ENCODE results near the gene GCAT.
A peak's percentile ranks its signal among the peaks of the same experiment; 100 is the strongest.

Gene GCAT

GRCh38 chr22:37846433-37846832 is 38.7 kb downstream of the GCAT start:
- no peak for DNase-seq

DNA sequence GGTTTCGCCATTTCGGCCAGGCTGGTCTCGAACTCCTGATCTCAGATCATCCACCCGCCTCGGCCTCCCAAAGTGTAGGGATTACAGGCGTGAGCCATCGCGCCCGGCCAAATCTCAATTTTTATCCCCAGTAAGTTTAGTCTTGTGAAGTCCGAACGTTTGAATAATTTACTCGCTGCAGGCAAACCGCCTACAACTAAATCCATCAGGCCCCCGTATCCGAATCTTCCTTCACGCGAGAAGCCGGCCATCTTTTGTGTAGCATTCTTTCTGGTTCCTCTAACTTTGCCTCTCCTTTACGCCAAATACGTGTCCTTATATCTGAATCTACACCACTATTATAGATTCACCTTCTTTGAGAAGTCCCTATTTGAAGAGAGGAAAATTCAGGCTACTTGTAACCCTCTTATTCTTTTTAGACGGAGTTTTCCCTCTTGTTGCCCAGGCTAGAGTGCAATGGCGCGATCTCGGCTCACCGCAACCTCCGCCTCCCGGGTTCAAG is 40.9 kb downstream of the GCAT start:
- peak; percentile 44 for DNase-seq

- peak; percentile 89 for DNase-seq
These were observed 41.5 kb downstream of the GCAT start, which contains the start of gene EIF3L for GRCh38 chr22:37849089-37849751. Gene EIF3L (plus strand): TSS chr22:37849419. CDS start chr22:37849450, 31 bp downstream.

DNA sequence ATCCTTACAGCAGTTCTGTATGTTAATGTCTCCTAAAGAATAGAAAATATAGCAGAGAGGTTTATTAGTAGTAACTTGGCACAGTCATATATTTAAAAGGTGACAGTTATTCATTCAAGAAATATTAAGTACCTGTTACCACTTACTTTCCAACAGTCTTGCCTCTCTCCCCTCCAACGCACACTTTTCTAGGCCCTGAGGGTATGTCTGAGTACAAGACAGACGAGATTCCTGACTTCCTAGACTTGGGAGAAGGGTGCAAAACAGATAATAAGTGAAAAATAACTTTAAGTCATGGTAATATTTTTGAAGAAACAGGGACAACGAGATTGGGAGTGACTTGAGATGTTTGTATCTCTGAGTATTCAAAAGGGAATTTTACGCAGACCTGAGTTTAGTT is 43.1 kb downstream of the GCAT start:
- no peak for DNase-seq

DNA sequence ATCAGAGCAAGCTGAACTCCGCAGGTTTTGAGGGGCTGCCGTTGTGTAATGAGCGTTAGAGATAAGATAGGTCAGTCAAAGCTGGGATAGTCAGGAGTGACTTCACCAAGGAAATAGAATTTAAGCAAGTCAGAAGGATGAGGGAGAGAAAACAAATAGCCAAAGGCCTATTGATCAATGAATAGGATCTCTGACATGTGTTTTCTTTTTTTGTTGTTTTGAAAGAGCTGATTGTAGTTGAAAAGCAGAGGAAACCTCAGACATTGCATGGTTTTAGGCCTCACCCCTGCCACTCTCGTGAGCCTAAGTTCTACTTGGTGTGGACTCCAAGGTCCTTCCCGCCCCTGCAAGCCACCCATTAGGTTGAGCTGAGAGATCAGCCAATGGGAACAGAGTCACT is 44.7 kb downstream of the GCAT start:
- DNase-seq: no peak

- DNase-seq: no peak
These were observed 47.2 kb downstream of the GCAT start for GRCh38 chr22:37854946-37855345.

- DNase-seq: no peak
These were observed 47.7 kb downstream of the GCAT start for GRCh38 chr22:37855462-37855861.

DNA sequence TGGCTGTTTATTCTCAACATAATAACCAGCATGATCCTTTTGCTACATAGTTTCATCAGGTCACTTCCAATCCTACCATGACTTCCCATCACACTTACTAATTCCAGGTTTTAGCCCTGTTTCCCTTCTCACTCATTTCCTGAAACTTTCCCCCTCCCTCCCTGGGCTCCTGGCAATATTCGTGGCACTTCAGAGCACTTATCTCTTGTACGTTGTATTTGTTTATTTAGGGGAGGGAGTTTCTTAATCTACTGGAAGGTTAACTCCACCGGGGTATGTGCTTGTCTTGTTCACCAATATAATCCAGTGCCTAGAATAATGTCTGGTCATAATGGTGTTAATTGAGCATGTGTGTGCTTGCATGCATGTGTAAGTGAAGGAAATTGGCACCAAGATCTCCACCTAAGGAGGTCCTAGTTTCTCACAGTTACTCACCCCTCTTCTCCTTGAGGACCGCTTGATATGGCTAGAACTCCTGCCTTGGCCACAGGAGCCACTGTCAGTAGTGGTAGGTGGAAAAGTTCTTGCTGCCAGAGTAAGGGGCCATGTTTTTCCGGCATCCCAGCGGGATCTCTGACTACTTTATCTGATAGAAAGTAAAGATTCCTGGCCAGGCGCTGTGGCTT is 53.2 kb downstream of the GCAT start:
- DNase-seq: no peak

DNA sequence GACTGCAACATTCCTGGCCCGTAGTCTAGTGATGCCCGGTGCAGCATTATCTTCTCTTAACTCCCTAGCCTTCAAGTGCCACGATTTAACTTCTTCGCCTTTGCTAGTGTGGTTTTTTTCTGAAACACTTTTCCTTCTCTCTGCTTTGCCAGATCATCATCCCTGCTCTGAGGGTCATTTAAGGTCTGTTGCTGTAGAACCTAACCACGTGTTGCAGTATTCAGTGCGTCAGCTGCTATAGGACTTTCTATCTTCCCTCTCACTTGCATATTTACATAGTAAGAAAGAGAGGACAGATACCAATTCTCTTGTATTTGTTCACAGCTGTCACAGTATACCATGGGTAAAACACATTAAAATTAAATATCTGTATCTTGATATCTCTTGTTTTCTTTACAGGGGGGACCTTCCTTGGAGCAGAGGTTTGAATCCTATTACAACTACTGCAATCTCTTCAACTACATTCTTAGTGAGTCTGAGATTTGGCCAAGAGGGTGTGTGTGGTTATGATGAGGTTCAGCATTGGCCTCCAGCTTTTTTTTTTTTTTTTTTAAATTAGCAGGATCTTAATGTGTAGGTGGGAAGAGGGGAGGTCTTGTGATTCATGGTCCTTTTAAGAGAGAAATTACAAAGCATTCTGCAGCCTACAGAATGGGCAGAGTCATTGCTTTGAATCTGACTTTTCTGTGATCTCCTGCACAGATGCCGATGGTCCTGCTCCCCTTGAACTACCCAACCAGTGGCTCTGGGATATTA is 55.0 kb downstream of the GCAT start:
- DNase-seq: no peak

DNA sequence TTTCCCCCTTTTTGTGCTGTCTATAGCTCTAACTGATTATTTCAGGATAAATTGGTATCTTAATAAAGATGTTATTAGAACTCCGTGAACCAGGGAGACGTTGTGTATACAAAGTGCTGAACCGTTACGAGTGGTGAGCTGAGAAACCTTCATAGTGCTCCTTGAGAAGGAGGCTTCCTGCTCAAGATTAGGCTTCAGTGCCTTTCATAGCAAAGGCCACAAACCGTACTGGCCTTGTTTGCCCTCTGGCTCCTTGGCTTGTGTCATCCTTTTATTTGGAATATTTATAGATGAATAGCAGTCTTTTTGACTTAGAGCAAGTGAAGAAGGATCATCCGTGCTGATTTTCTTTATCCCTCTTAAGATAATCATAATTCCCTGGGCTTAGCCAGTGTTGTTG is 57.8 kb downstream of the GCAT start:
- no peak for DNase-seq

Measured in EL (cell line).